HepG2 (cell line): ENCODE data around the gene DOP1B.

ENCODE experiments used
- ARID4A ChIP-seq: sonication (generic); formaldehyde crosslinking; IDR thresholded peaks from 2 replicates; pipeline ENCODE4 v1.5.0; 2020; ENCODE audit warnings: mild to moderate bottlenecking, missing genetic modification reagents, borderline replicate concordance
- CTCF ChIP-seq: sonication (generic); formaldehyde crosslinking; IDR thresholded peaks from 2 replicates; pipeline ENCODE4 v1.5.0; 2020; ENCODE audit warnings: mild to moderate bottlenecking, missing genetic modification reagents, moderate library complexity
- DNMT1 ChIP-seq: sonication (generic); formaldehyde crosslinking; IDR thresholded peaks from 2 replicates; pipeline ENCODE4 v1.5.1; 2020; ENCODE audit warnings: mild to moderate bottlenecking, missing genetic modification reagents
- KLF9 ChIP-seq: IDR thresholded peaks from 2 replicates; pipeline ENCODE4 v1.6.1; 2016; ENCODE audit warnings: low read depth
- MAF1 ChIP-seq: sonication (generic); formaldehyde crosslinking; IDR thresholded peaks from 2 replicates; pipeline ENCODE4 v1.5.0; 2020; ENCODE audit warnings: missing genetic modification reagents, borderline replicate concordance
- NFIB ChIP-seq: sonication (generic); formaldehyde crosslinking; IDR thresholded peaks from 2 replicates; pipeline ENCODE4 v1.9.0; 2021; ENCODE audit warnings: missing genetic modification reagents, mild to moderate bottlenecking, borderline replicate concordance
- POLR2A ChIP-seq, 2 experiments: IDR thresholded peaks; 2 replicates each; pipeline ENCODE4 v1.6.1; 2011; ENCODE audit warnings: low read depth in 2 of 2, low read length in 2 of 2, mild to moderate bottlenecking in 1 of 2, moderate library complexity in 1 of 2; ENCODE audit not compliant: insufficient read depth in 1 of 2
- POLR2AphosphoS5 ChIP-seq: IDR thresholded peaks from 2 replicates; pipeline ENCODE4 v1.6.1; 2012; ENCODE audit warnings: low read depth, low read length
- ZBTB10 ChIP-seq: sonication (generic); formaldehyde crosslinking; IDR thresholded peaks from 2 replicates; pipeline ENCODE4 v1.4.0; 2020; ENCODE audit warnings: missing genetic modification reagents, borderline replicate concordance
- ZNF205 ChIP-seq: IDR thresholded peaks from 2 replicates; pipeline ENCODE4 v1.6.1; 2018; ENCODE audit warnings: missing biosample characterization, missing genetic modification reagents

DNA sequence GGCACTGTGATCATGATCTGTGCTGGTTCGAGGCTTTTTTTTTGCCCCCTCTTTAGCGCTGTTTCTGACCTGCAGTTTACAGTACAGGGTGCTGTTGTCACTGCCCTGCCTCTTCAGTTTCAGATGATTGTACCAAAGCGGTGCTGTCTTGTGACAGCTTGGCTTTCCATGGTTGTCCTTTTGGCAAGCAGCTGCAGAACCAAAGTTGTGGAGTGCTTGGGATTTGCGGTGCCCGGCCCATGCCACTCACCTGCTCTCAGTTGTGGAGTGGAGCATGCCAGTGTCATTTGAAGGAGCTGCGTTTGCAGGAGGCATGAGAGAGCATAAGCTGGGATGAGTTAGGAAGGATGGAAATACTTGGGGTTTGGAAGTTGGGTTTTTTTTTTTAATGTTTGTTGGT, 48.4 kb downstream of the DOP1B start:
- TF ChIP-seq DNMT1 (CRISPR knock-in tag) = no peak
- no peak for TF ChIP-seq NFIB
- no peak for TF ChIP-seq ZBTB10 (CRISPR knock-in tag)
- no peak for TF ChIP-seq CTCF
- no peak for TF ChIP-seq MAF1 (CRISPR knock-in tag)
- TF ChIP-seq ZNF205 (CRISPR knock-in tag) = no peak
- no peak for TF ChIP-seq KLF9 (CRISPR knock-in tag)
- no peak for TF ChIP-seq POLR2AphosphoS5
- TF ChIP-seq POLR2A (IDR thresholded peaks at IDR 0.05; ENCODE audit: insufficient read depth in 1 of 2, low read depth in 2 of 2, low read length in 2 of 2) = no peak
- TF ChIP-seq ARID4A = no peak
